HCT116 (cell line): ENCODE measurements around the gene CHST9.

Source experiments
- CEBPB ChIP-seq: IDR thresholded peaks from 2 replicates; pipeline ENCODE4 v1.6.1; 2012; ENCODE audit warnings: low read depth
- CTCF ChIP-seq, 3 experiments: fragments of 200-600 bp in 1 of 3; sonication (generic) in 1 of 3; IDR thresholded peaks in 2 of 3; conservative IDR thresholded peaks in 1 of 3; 2 replicates each; pipeline ENCODE4 v1.5.1; 2012 to 2017; ENCODE audit warnings: low read depth in 2 of 3, low read length in 2 of 3, antibody characterized with exemption in 1 of 3, borderline replicate concordance in 1 of 3, control low read depth in 1 of 3, mild to moderate bottlenecking in 1 of 3, mixed read lengths in 1 of 3, mixed run types in 1 of 3, moderate library complexity in 1 of 3; ENCODE audit not compliant: insufficient read depth in 1 of 3
- ELF1 ChIP-seq: IDR thresholded peaks from 2 replicates; pipeline ENCODE4 v1.6.1; 2012; ENCODE audit warnings: low read depth, borderline replicate concordance
- EZH2 ChIP-seq: fragments of 200-600 bp; sonication (generic); IDR thresholded peaks from 2 replicates; pipeline ENCODE4 v1.6.1; 2017; ENCODE audit warnings: antibody characterized with exemption, mixed run types
- EZH2phosphoT487 ChIP-seq: fragments of 200-600 bp; IDR thresholded peaks from 2 replicates; pipeline ENCODE4 v1.6.1; 2018; ENCODE audit warnings: antibody characterized with exemption, borderline replicate concordance
- MAX ChIP-seq: IDR thresholded peaks from 2 replicates; pipeline ENCODE4 v1.6.1; 2012
- POLR2A ChIP-seq: IDR thresholded peaks from 2 replicates; pipeline ENCODE4 v1.7.0; 2011; ENCODE audit warnings: borderline replicate concordance; ENCODE audit not compliant: insufficient read depth, insufficient read length; ENCODE audit errors: extremely low read depth
- POLR2AphosphoS5 ChIP-seq: IDR thresholded peaks from 2 replicates; pipeline ENCODE4 v1.6.1; 2011; ENCODE audit warnings: mild to moderate bottlenecking, low read depth, low read length, moderate library complexity
- REST ChIP-seq: IDR thresholded peaks from 2 replicates; pipeline ENCODE4 v1.6.1; 2012; ENCODE audit warnings: low read depth
- SP1 ChIP-seq: IDR thresholded peaks from 2 replicates; pipeline ENCODE4 v1.6.1; 2012; ENCODE audit warnings: low read depth
- SRF ChIP-seq: IDR thresholded peaks from 2 replicates; pipeline ENCODE4 v1.6.1; 2012; ENCODE audit warnings: low read depth
- YY1 ChIP-seq: IDR thresholded peaks from 2 replicates; pipeline ENCODE4 v1.6.1; 2011; ENCODE audit warnings: low read length, low read depth, moderate library complexity, mild to moderate bottlenecking; ENCODE audit not compliant: insufficient replicate concordance; ENCODE audit errors: extremely low read depth
- ZBTB33 ChIP-seq: IDR thresholded peaks from 2 replicates; pipeline ENCODE4 v1.6.1; 2011; ENCODE audit warnings: mild to moderate bottlenecking, low read length, moderate library complexity; ENCODE audit not compliant: insufficient replicate concordance; ENCODE audit errors: extremely low read depth

GRCh38 chr18:27164905-27165304 lies 20.2 kb downstream of the CHST9 start:
- TF ChIP-seq POLR2AphosphoS5 (no peak), EZH2 (no peak), ZBTB33 (no peak), CEBPB (no peak), POLR2A (no peak), MAX (no peak), SP1 (no peak), CTCF (IDR thresholded peaks at IDR 0.05 in 2 of 3, conservative IDR thresholded peaks at IDR 0.05 in 1 of 3; ENCODE audit: borderline replicate concordance in 1 of 3, insufficient read depth in 1 of 3, low read depth in 2 of 3, low read length in 2 of 3) (no peak), EZH2phosphoT487 (no peak), YY1 (no peak), ELF1 (no peak), SRF (no peak), REST (no peak)
